Measurements from ENCODE around the gene CCL19. TPM values are rescaled to one million over a fixed set of nuclear protein-coding genes. Genes with fewer than 3 reads are reported as not detected.

The CCL19 gene
- total and polyA plus RNA-seq, 2 donors (not counting 3 experiments of a cell fraction or from before 2014, with no cell fraction given) = not detected

GRCh38 chr9:34689116-34689470, 2.0 kb downstream of the CCL19 start:
- FAIRE-seq (no peak), DNase-seq (ENCODE audit: low read depth, low spot score) (no peak)
- POLR2A ChIA-PET = no interaction called here
- H3K9ac ChIP-seq (replicated peaks; ENCODE audit: extremely low read depth, insufficient read depth, low read length) = no peak overlapping the region
- CTCF ChIA-PET = interaction anchor here (1.0 kb wide), 1 partner anchor 13 kb away, joined by 4 read pairs; no protein-coding TSS in a partner anchor
- no peaks in the 10 kb centered on the region for H3K79me2 ChIP-seq (ENCODE audit: control insufficient read depth, insufficient read depth, low read length)
- no peaks in the 10 kb centered on the region for H3K9me1 ChIP-seq (replicated peaks; ENCODE audit: control insufficient read depth, extremely low read depth, insufficient read depth, low read length)
- no peaks in the 10 kb centered on the region for H3K4me1 ChIP-seq (ENCODE audit: control insufficient read depth, extremely low read depth, insufficient read depth, low read length)
- peaks cover 4 to 7% of the 10 kb centered on the region in 2 experiments for H3K27me3 ChIP-seq (ENCODE audit: control insufficient read depth in 2 of 2, insufficient read depth in 2 of 2, low read length in 2 of 2)
- BruUV-seq (replicated peaks) = no TSS peak
- no peak overlapping the region for H3K4me2 ChIP-seq (ENCODE audit: insufficient read depth, low read length)
- no peak overlapping the region for H2AFZ ChIP-seq (ENCODE audit: low read depth, low read length)
- no peak overlapping the region for H3K4me3 ChIP-seq (replicated peaks in 1 of 3; ENCODE audit: insufficient read depth in 1 of 3, low read depth in 1 of 3, low read length in 3 of 3)
- no peaks in the 10 kb centered on the region for H3K9me3 ChIP-seq (replicated peaks; ENCODE audit: control insufficient read depth, insufficient read depth, low read length)
- no peaks in the 10 kb centered on the region for H4K20me1 ChIP-seq (replicated peaks; ENCODE audit: control insufficient read depth, extremely low read depth, insufficient read depth, low read length)
- H3K27ac ChIP-seq (ENCODE audit: insufficient read depth, low read depth, low read length) = no peak overlapping the region
- no peaks in the 10 kb centered on the region for H3K36me3 ChIP-seq (ENCODE audit: control insufficient read depth in 2 of 2, extremely low read depth in 1 of 2, insufficient read depth in 2 of 2, low read length in 2 of 2)
- TF ChIP-seq EZH2 (IDR thresholded peaks at IDR 0.05; ENCODE audit: borderline replicate concordance, low read depth, low read length, severe bottlenecking) (no peak), POLR2AphosphoS5 (IDR thresholded peaks at IDR 0.05; ENCODE audit: insufficient read depth, low read depth, low read length) (no peak), JUN (IDR thresholded peaks at IDR 0.05; ENCODE audit: borderline replicate concordance, insufficient read depth, insufficient read length, low read depth) (no peak), POLR2A (IDR thresholded peaks at IDR 0.05; ENCODE audit: low read depth, low read length) (no peak), GATA2 (IDR thresholded peaks at IDR 0.05; ENCODE audit: insufficient read depth, insufficient read length, low read depth, low read length) (no peak), CTCF (IDR thresholded peaks at IDR 0.05; ENCODE audit: extremely low read depth in 1 of 2, insufficient read depth in 1 of 2, low read depth in 1 of 2, low read length in 2 of 2) (no peak), FOS (IDR thresholded peaks at IDR 0.05; ENCODE audit: borderline replicate concordance, insufficient read depth, low read length) (no peak), MYC (IDR thresholded peaks at IDR 0.05; ENCODE audit: low read depth, low read length) (no peak), MAX (IDR thresholded peaks at IDR 0.05; ENCODE audit: insufficient read depth, insufficient read length) (no peak)
- dilution Hi-C loops (cut with MboI; ENCODE audit: extremely low pct_ligation_motif_present, low sequenced_read_pairs) = no loop called here
- intact Hi-C loops (cut with micrococcal nuclease) = no loop called here

Measured in endothelial cell of umbilical vein (primary cell).